Measurements from ENCODE around the gene SECISBP2. TPM values are rescaled to one million over a fixed set of nuclear protein-coding genes. Genes with fewer than 3 reads are reported as not detected.

Gene SECISBP2
- total and polyA plus RNA-seq, 2 of the 13 experiments (the other 11 are each of a cell fraction or from before 2014, with no cell fraction given): 32.4 to 38.0 TPM

GRCh38 chr9:89309608-89310474, 8.5 kb upstream of the SECISBP2 start (continued):
- TF ChIP-seq PRDM15 (CRISPR knock-in tag; IDR thresholded peaks at IDR 0.05) (no peak), SIN3A (IDR thresholded peaks at IDR 0.05; ENCODE audit: borderline replicate concordance, low read depth, low read length) (no peak), HNF1B (CRISPR knock-in tag; IDR thresholded peaks at IDR 0.05) (no peak), POLR2AphosphoS2 (IDR thresholded peaks at IDR 0.05; ENCODE audit: low read depth, low read length) (no peak), ZFYVE20 (CRISPR knock-in tag; IDR thresholded peaks at IDR 0.05; ENCODE audit: borderline replicate concordance, low read depth) (no peak), MED8 (CRISPR knock-in tag; IDR thresholded peaks at IDR 0.05; ENCODE audit: insufficient replicate concordance) (no peak), NR2F1 (CRISPR knock-in tag; IDR thresholded peaks at IDR 0.05) (peak in 1 of 2 experiments; percentile 14; a peak in 1 of 4 replicates), RBM39 (IDR thresholded peaks at IDR 0.05; ENCODE audit: low read depth, low read length, poor library complexity, severe bottlenecking) (no peak), KMT2B (CRISPR knock-in tag; IDR thresholded peaks at IDR 0.05) (no peak), ZNF660 (CRISPR knock-in tag; IDR thresholded peaks at IDR 0.05; ENCODE audit: borderline replicate concordance, low read depth) (no peak), ZNF451 (CRISPR knock-in tag; IDR thresholded peaks at IDR 0.05) (no peak), ZNF800 (CRISPR knock-in tag; IDR thresholded peaks at IDR 0.05) (no peak), SYNCRIP (IDR thresholded peaks at IDR 0.05; ENCODE audit: insufficient read depth, low read depth, low read length) (no peak), ADNP (CRISPR knock-in tag; IDR thresholded peaks at IDR 0.05) (no peak), ZNF687 (CRISPR knock-in tag; IDR thresholded peaks at IDR 0.05) (no peak), SPEN (CRISPR knock-in tag; IDR thresholded peaks at IDR 0.05; ENCODE audit: low read depth) (no peak)
